HG03432 (cell line): ENCODE results near the gene TMEM38A.
"Not testable (repeated sequence)": the region's sequence is repeated elsewhere in the genome, so short reads cannot be mapped to it uniquely, and the experiment has no call there.

Experiments
- ATAC-seq: cut with Tn5 transposase; IDR thresholded peaks from one replicate; pipeline ENCODE4 v1.9.1; 2021; ENCODE audit warnings: mild to moderate bottlenecking, moderate library complexity; ENCODE audit not compliant: unreplicated experiment

Gene TMEM38A

GRCh38 chr19:16673839-16674238 is 12.9 kb downstream of the TMEM38A start:
- not testable (repeated sequence) for ATAC-seq

GRCh38 chr19:16676101-16676798 is 15.3 kb downstream of the TMEM38A start:
- no peak for ATAC-seq

GRCh38 chr19:16677055-16677454 is 16.1 kb downstream of the TMEM38A start:
- no peak for ATAC-seq

GRCh38 chr19:16678498-16678897 is 17.6 kb downstream of the TMEM38A start:
- no peak for ATAC-seq

- no peak for ATAC-seq
These were observed 18.9 kb downstream of the TMEM38A start for GRCh38 chr19:16679811-16680210.

- no peak for ATAC-seq
These were observed 21.6 kb downstream of the TMEM38A start for GRCh38 chr19:16682539-16682938.

GRCh38 chr19:16684216-16684615 is 23.3 kb downstream of the TMEM38A start:
- ATAC-seq: no peak

GRCh38 chr19:16688084-16688483 is 27.1 kb downstream of the TMEM38A start:
- no peak for ATAC-seq

GRCh38 chr19:16698914-16699313 is 38.0 kb downstream of the TMEM38A start:
- no peak for ATAC-seq

- no peak for ATAC-seq
These were observed 41.2 kb downstream of the TMEM38A start for GRCh38 chr19:16702123-16702522.

- no peak for ATAC-seq
These were observed 42.7 kb downstream of the TMEM38A start for GRCh38 chr19:16703677-16704076.

GRCh38 chr19:16710870-16711269 is 49.9 kb downstream of the TMEM38A start:
- not testable (repeated sequence) for ATAC-seq

- ATAC-seq: not testable (repeated sequence)
These were observed 51.4 kb downstream of the TMEM38A start for GRCh38 chr19:16712295-16712694.

GRCh38 chr19:16714702-16715287 is 53.9 kb downstream of the TMEM38A start:
- no peak for ATAC-seq

- no peak for ATAC-seq
These were observed 54.7 kb downstream of the TMEM38A start for GRCh38 chr19:16715611-16716010.

- ATAC-seq: no peak
These were observed 60.1 kb downstream of the TMEM38A start for GRCh38 chr19:16721051-16721450.

GRCh38 chr19:16722591-16722990 is 61.7 kb downstream of the TMEM38A start:
- ATAC-seq: no peak

GRCh38 chr19:16726916-16727315 is 66.0 kb downstream of the TMEM38A start:
- ATAC-seq: no peak

- not testable (repeated sequence) for ATAC-seq
These were observed 74.8 kb downstream of the TMEM38A start for GRCh38 chr19:16735650-16736266.

- no peak for ATAC-seq
These were observed 75.8 kb downstream of the TMEM38A start for GRCh38 chr19:16736709-16737108.

GRCh38 chr19:16737911-16738310 is 77.0 kb downstream of the TMEM38A start:
- no peak for ATAC-seq

GRCh38 chr19:16739546-16739945 is 78.6 kb downstream of the TMEM38A start:
- ATAC-seq: no peak
